Nephron (organoid): Measurements from ENCODE around the gene TPCN2.

Experiments used
- H3K27ac Mint-ChIP-seq, 3 experiments: 2 replicates each; pipeline ENCODE4 v1.8.0; 2020; ENCODE audit warnings: mixed read lengths in 3 of 3, mild to moderate bottlenecking in 2 of 3, moderate library complexity in 1 of 3
- H3K27me3 Mint-ChIP-seq: 2 replicates; pipeline ENCODE4 v1.8.0; 2021; ENCODE audit warnings: low read depth, mild to moderate bottlenecking, moderate library complexity, mixed read lengths
- H3K36me3 Mint-ChIP-seq: 2 replicates; pipeline ENCODE4 v1.8.0; 2020; ENCODE audit warnings: low read depth, mixed read lengths
- H3K4me1 Mint-ChIP-seq: 2 replicates; pipeline ENCODE4 v1.8.0; 2020; ENCODE audit warnings: mixed read lengths
- H3K4me3 Mint-ChIP-seq, 3 experiments: 2 replicates each; pipeline ENCODE4 v1.8.0; 2020; ENCODE audit warnings: mild to moderate bottlenecking in 3 of 3, mixed read lengths in 3 of 3, moderate library complexity in 2 of 3
- H3K9me3 Mint-ChIP-seq: 2 replicates; pipeline ENCODE4 v1.8.0; 2020; ENCODE audit warnings: mixed read lengths
- CTCF ChIP-seq, 3 experiments: fragments of 200-600 bp; sonication (generic); IDR thresholded peaks; one replicate each; pipeline ENCODE4 v1.5.0; 2021; ENCODE audit warnings: antibody characterized with exemption in 3 of 3; ENCODE audit not compliant: unreplicated experiment in 3 of 3

Gene TPCN2

GRCh38 chr11:69104212-69104855 lies 55.6 kb downstream of the TPCN2 start:
- no peaks in the 10 kb centered on the region for H3K9me3 Mint-ChIP-seq
- peaks cover 6% of the 10 kb centered on the region for H3K36me3 Mint-ChIP-seq
- TF ChIP-seq CTCF (IDR thresholded peaks at IDR 0.05; ENCODE audit: unreplicated experiment in 3 of 3): no peak
- peaks cover 4% of the 10 kb centered on the region for H3K4me1 Mint-ChIP-seq
- H3K4me3 Mint-ChIP-seq: no peak overlapping the region
- H3K27ac Mint-ChIP-seq: no peak overlapping the region
- H3K27me3 Mint-ChIP-seq: peaks cover 14% of the 10 kb centered on the region

- peaks cover 3% of the 10 kb centered on the region for H3K9me3 Mint-ChIP-seq
- H3K27ac Mint-ChIP-seq: no peak overlapping the region
- H3K36me3 Mint-ChIP-seq: peaks cover 6% of the 10 kb centered on the region
- no peak overlapping the region for H3K4me3 Mint-ChIP-seq
- peaks cover 4% of the 10 kb centered on the region for H3K4me1 Mint-ChIP-seq
- no peak for TF ChIP-seq CTCF (IDR thresholded peaks at IDR 0.05; ENCODE audit: unreplicated experiment in 3 of 3)
- H3K27me3 Mint-ChIP-seq: peaks cover 14% of the 10 kb centered on the region
Measured at GRCh38 chr11:69104856-69105395, 56.2 kb downstream of the TPCN2 start.

- Mint-ChIP-seq H3K27ac (peak overlapping the region in 1 of 3 experiments; percentile 41), H3K4me1 (peaks cover 4% of the 10 kb centered on the region), H3K27me3 (peaks cover 18% of the 10 kb centered on the region), H3K36me3 (peaks cover 10% of the 10 kb centered on the region), H3K4me3 (no peak overlapping the region), H3K9me3 (peaks cover 7% of the 10 kb centered on the region)
- TF ChIP-seq CTCF (IDR thresholded peaks at IDR 0.05; ENCODE audit: unreplicated experiment in 3 of 3): no peak
Measured at GRCh38 chr11:69105461-69106030, 56.8 kb downstream of the TPCN2 start.

- H3K9me3 Mint-ChIP-seq: peaks cover 11% of the 10 kb centered on the region
- no peak overlapping the region for H3K4me3 Mint-ChIP-seq
- H3K36me3 Mint-ChIP-seq: peaks cover 13% of the 10 kb centered on the region
- TF ChIP-seq CTCF (IDR thresholded peaks at IDR 0.05; ENCODE audit: unreplicated experiment in 3 of 3): no peak
- peaks cover 22% of the 10 kb centered on the region for H3K27me3 Mint-ChIP-seq
- peaks cover 4% of the 10 kb centered on the region for H3K4me1 Mint-ChIP-seq
- H3K27ac Mint-ChIP-seq: peak overlapping the region in 1 of 3 experiments; percentile 41
Measured at GRCh38 chr11:69106031-69106811, 57.5 kb downstream of the TPCN2 start.

- H3K27ac Mint-ChIP-seq: no peak overlapping the region
- H3K27me3 Mint-ChIP-seq: peaks cover 22% of the 10 kb centered on the region
- peaks cover 11% of the 10 kb centered on the region for H3K9me3 Mint-ChIP-seq
- H3K4me1 Mint-ChIP-seq: peaks cover 10% of the 10 kb centered on the region
- peaks cover 13% of the 10 kb centered on the region for H3K36me3 Mint-ChIP-seq
- no peak for TF ChIP-seq CTCF (IDR thresholded peaks at IDR 0.05; ENCODE audit: unreplicated experiment in 3 of 3)
- H3K4me3 Mint-ChIP-seq: no peak overlapping the region
Measured at GRCh38 chr11:69107413-69107812, 58.7 kb downstream of the TPCN2 start.
